ENCODE results near the gene CFAP69.
A peak's percentile ranks its signal among the peaks of the same experiment; 100 is the strongest.
"Not testable (repeated sequence)": the region's sequence is repeated elsewhere in the genome, so short reads cannot be mapped to it uniquely, and the experiment has no call there.

Gene CFAP69

DNA sequence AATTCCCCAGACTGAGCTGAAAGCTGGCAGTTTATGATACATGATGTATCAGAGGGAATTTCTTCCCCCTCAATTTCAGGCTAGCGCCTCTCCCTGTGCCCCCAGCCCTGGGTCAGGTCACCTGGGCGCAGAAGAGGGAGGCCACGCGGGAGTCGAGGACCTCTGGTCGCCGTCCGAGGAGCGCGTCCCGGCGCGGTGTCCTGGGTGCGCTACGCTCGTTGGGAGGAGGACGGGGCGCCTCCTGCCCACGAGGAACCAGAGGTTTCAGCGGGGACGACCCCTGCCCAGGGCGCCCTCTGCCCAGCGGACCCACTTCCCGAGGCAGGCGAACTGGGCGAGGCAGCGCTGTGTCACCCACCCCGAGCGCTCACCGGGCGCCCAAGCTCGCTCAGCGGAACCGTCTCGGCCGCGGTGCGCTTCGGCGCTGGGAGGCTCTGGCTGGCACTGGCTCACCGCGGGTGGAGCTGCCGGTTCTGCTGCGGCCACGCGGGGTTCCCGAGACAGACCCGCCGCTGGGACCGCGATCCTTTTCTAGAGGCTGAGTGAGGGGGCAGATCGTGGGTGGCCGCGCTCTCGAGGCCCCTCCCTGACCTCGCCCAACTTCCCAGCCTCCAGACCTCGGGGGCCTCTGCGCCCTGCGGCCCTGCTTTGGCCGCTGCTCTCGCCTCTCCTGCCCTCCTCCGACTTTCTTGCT, 76.0 kb downstream of the CFAP69 start, which contains the start of gene FAM237B:
TSS of gene FAM237B (minus strand) at position 504 of the 694 bp plus-strand sequence. CDS start 1,556 bp downstream, outside the sequence.
- H3K4me3 ChIP-seq (ENCODE audit: low read length), result no peak within 1 kb of the TSS
- no peak for DNase-seq (ENCODE audit: low read depth, low spot score)

- DNase-seq (ENCODE audit: low read depth, low spot score), result no peak
- no peak overlapping the region for H3K4me3 ChIP-seq (ENCODE audit: low read length)
Measured at GRCh38 chr7:90322837-90323236, 77.9 kb downstream of the CFAP69 start.

DNA sequence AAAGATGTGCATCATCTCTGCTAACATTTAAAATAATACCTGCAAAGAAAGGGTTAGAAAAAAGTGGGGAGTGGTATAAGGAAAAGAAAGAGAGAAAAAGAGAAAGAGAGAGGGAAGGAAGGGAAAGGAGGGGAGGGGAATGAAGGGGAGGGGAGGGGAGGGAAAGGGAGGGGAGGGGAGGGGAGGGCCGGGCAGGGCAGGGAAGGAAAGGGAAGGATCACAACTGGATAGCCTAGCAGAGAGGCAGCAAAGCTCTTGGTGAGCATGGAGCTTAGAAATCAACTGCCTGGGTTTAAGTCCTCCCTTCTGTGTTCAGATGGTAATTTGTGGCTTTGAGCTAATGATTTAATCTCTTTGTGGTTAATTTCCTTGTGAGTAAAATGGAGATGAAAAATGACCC, 81.5 kb downstream of the CFAP69 start:
- DNase-seq (ENCODE audit: low read depth, low spot score), result no peak
- no peak overlapping the region for H3K4me3 ChIP-seq (ENCODE audit: low read length)

- no peak overlapping the region for H3K4me3 ChIP-seq (ENCODE audit: low read length)
- DNase-seq (ENCODE audit: low read depth, low spot score), result no peak
Measured at GRCh38 chr7:90334193-90334843, 89.3 kb downstream of the CFAP69 start.

- DNase-seq (ENCODE audit: low read depth, low spot score); H3K4me3 ChIP-seq (ENCODE audit: low read length): not testable (repeated sequence)
Measured at GRCh38 chr7:90334926-90335325, 90.0 kb downstream of the CFAP69 start.

DNA sequence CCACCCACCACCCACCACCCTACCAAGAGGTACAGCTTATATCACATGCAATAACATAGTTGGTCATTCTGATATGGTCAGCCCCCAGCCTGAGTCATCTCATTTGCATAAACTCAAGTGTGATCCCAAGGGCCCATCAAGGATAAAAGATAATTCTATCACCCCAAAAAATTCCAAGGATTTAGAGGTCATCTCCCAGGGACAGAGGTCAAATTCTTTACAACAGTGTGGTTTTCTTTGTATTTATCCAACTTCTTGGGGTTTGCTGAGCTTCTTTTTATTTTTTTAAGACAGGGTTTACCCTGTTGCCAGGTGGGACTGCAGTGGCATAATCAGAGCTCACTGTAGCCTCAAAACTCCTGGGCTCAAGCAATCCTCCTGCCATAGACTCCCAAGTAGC, 92.1 kb downstream of the CFAP69 start:
- H3K4me3 ChIP-seq (ENCODE audit: low read length), result no peak overlapping the region
- DNase-seq (ENCODE audit: low read depth, low spot score), result no peak

DNA sequence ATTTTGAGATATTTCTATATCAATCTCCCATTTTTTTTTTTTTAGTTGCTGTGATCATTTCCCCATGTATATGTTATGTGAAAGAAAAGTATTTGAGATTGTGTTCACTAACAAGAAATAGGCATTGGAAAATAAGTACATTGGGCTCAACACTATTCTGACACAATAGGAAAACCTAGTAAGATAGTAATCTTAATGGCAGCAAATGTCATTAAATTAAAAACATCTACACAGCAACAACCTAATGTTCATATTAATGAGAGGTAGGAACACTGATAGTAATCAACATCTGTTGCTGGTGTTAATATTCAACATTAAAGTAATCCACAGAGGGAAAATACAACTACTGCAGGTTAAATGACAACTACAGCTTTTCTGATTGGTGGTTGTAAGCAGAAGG, 100.0 kb downstream of the CFAP69 start:
- DNase-seq (ENCODE audit: low read depth, low spot score), result no peak
- H3K4me3 ChIP-seq (ENCODE audit: low read length), result no peak overlapping the region

GRCh38 chr7:90345595-90346335, 100.8 kb downstream of the CFAP69 start:
- DNase-seq (ENCODE audit: low read depth, low spot score), result no peak
- peak overlapping the region; percentile 91 for H3K4me3 ChIP-seq (ENCODE audit: low read length)

- DNase-seq (ENCODE audit: low read depth, low spot score), result peak; percentile 95
- H3K4me3 ChIP-seq (ENCODE audit: low read length), result peak within 1 kb of the TSS; percentile 91
Measured at GRCh38 chr7:90346336-90347125, 101.6 kb downstream of the CFAP69 start, which contains the start of gene GTPBP10. Gene GTPBP10, plus strand, starts transcription at chr7:90346716. Its CDS starts 26 bp downstream, at chr7:90346742.

- peak overlapping the region; percentile 91 for H3K4me3 ChIP-seq (ENCODE audit: low read length)
Measured at GRCh38 chr7:90347759-90348158, 102.8 kb downstream of the CFAP69 start.

DNA sequence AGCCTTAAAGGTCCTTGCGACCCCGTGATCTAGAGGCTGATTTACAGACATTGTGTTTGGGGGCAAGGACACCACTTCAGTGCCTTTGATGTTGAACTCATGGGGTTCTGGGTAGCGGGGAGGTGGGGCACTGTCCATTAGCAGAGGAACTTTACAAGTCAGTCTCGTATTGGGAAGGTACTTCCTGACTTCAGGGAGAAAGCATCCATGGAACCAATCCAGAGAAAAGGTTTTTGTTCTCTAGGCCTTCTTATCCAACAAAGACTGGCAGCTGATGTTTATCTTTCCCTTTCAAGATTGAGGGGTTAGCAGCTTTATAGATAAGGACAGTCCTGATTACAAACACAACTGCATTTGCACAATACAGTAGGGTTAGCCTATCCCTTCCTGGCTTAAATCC, 104.3 kb downstream of the CFAP69 start:
- H3K4me3 ChIP-seq (ENCODE audit: low read length), result no peak overlapping the region
- DNase-seq (ENCODE audit: low read depth, low spot score), result no peak

More at GRCh38 chr7:90347759-90348158, 102.8 kb downstream of the CFAP69 start:
- no peak for DNase-seq (ENCODE audit: low read depth, low spot score)

DNA sequence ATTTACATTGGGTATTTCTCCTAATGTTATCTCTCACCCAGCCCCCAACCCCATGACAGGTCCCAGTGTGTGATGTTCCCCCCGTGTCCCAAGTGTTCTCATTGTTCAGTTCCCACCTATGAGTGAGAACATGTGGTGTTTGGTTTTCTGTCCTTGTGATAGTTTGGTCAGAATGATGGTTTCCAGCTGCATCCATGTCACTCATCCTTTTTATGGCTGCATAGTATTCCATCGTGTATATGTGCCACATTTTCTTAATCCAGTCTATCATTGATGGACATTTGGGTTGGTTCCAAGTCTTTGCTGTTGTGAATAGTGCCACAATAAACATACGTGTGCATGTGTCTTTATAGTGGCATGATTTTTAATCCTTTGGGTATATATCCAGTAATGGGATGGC, 105.1 kb downstream of the CFAP69 start:
- not testable (repeated sequence) for DNase-seq (ENCODE audit: low read depth, low spot score); H3K4me3 ChIP-seq (ENCODE audit: low read length)

GRCh38 chr7:90351987-90352386, 107.0 kb downstream of the CFAP69 start:
- no peak for DNase-seq (ENCODE audit: low read depth, low spot score)
- no peak overlapping the region for H3K4me3 ChIP-seq (ENCODE audit: low read length)

Data from Jurkat, Clone E6-1 (cell line).